UCSD-AML1 (cell line): Measurements from ENCODE around the gene NDUFAF8.

ENCODE experiments used
- DNase-seq: peaks from one replicate; lab custom pipeline; 2025; ENCODE audit not compliant: unreplicated experiment; lab: John Stamatoyannopoulos, UW

The NDUFAF8 gene

GRCh38 chr17:81251709-81252301, 12.7 kb downstream of the NDUFAF8 start:
- DNase-seq: no peak

GRCh38 chr17:81252326-81252986, 13.3 kb downstream of the NDUFAF8 start:
- DNase-seq: no peak

- DNase-seq: no peak
Observed at GRCh38 chr17:81252987-81253329, 13.8 kb downstream of the NDUFAF8 start.

DNA sequence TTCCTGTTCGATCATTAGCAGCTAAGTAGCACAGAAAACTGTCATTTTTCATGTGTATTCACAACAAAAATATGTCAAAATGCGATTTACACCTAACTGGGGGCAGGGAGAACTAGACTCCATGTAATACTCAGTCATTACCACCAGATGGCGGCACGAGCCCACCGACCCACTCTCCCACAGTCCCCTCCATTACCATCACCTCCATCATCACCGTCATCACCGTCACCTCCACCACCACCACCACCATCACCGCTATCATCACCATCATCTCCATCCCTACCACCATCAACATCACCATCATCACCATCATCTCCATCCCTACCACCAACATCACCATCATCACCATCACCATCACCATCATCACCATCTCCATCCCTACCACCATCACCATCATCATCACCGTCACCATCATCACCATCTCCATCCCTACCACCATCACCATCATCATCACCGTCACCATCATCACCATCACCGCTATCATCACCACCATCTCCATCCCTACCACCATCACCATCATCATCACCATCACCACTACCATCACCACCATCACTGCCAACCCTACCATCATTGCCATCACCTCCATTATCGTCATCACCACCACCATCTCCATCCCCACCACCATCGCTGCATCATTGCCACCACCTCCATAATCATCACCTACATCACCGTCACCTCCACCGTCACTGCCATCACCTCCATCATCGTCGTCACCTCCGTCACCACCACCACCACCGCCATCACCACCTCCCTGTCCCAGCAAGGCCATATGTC, 14.4 kb downstream of the NDUFAF8 start:
- DNase-seq: peak; percentile 25

DNA sequence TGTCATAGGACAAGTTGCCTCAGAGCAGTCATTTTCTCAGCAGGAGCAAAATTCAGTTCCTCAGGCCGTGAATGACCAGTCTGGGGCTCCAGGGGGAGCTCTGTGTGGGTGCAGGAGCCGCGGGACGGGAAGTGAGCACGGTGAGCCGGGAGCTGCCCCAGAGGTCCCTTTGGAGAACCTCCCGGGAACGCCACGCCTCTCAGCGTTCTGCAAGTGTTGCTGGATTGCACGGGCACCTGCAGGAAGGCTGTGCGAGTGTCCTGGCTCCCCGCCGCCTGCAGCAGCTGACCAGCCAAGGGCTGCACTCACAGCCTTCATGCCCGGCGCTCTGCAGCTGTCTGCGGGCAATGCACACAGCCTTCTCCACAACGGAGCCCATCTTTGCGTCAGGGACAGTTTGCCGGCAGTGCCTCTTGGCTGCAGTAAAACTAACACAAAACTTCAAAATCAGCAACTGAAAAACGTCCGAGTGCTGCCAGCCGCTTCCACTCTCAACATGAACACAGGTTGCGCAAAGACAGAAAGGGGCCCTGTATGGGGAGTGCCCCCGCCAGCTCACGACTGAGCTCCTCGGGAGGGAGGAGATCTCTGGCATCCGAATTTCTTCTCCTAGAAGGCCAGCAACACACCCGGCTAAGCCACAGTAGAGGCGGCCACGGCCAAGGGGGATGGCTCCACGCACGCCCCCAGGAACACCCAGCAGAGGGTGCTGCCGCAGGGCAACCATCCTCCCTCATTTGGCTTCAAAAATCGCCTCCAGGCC, 16.0 kb downstream of the NDUFAF8 start:
- peak; percentile 20 for DNase-seq

DNA sequence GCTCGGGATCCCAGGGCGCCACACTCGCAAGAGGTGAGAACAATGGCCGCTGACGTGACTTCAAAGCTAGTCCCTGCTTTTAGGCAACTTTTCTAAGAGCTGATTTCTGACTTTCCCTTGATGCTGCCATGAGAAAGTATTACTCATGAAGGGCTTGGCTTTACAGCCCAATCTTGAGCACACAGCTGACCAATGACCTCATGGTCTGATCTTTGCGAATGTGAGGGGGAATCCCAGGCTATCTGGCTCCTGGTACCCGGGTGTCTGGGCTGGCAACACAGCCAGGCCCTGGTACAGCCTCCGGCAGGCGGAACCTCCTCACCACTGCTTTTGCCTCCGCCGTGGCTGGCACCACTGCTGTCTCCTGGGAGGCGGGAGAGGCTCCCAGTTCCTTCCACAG, 17.5 kb downstream of the NDUFAF8 start:
- DNase-seq: no peak

- no peak for DNase-seq
Observed at GRCh38 chr17:81257533-81257932, 18.4 kb downstream of the NDUFAF8 start.

DNA sequence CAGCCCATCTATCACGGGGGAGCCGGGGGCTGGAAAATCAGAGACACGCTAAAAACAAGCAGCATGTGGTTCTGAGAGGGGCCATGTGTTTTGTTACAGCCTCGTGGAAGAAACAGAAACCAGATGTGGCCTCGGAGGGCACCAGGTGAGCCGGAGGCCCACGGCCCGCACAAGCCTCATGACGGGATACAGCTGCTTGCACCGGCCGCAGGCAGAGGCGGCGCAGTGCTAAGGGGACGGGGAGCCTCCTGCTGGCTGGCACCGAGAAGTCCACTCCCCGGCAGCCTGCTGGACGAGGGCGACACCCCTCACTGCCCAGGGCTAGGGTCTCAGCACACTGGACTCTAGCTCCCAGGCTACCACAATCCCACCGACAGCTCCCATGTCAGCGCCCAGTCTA, 19.2 kb downstream of the NDUFAF8 start:
- DNase-seq: no peak

GRCh38 chr17:81259058-81259605, 20.0 kb downstream of the NDUFAF8 start:
- DNase-seq: no peak

DNA sequence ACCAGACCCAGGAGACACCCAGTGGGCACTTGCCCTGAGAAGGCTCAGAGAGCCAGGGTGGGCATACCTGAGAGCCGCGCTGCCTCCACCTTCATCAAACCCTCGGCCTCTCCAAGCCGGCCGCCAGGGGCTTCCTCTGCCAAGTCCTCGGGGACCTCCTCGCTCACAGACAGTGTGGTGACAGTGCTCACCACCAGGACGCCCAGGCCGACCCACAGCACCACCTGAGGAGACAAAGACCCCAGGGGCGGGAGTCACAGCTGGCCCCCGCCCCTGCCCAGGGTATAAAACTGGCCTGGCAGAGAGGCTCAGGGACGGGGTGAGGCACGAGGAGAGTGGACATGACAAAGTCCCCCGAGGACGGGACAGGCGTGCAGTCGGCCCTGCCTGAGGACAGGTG, 21.1 kb downstream of the NDUFAF8 start:
- no peak for DNase-seq

DNA sequence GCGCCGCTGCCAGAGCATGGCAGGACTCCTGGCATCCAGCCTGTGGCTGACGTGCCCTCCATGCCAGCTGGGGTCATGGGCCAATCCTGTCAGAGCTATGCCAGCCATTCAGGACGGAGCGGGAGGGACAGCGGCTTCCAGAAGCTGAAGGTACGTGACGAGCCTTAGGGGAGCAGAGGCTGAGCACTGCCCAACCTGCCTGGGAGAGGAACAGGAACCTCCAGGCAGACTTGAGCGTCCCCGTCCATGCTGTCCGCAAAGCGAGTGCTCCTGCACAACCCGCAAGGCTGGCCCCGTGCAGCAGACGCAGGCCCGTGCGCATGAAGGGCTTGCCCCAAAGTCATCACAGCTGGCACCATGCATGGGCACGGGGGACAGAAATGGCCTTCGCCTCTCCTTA, 21.5 kb downstream of the NDUFAF8 start:
- no peak for DNase-seq

- DNase-seq: no peak
Observed at GRCh38 chr17:81261096-81261495, 22.0 kb downstream of the NDUFAF8 start.

GRCh38 chr17:81261582-81262336, 22.6 kb downstream of the NDUFAF8 start:
- no peak for DNase-seq

GRCh38 chr17:81263371-81264181, 24.5 kb downstream of the NDUFAF8 start:
- no peak for DNase-seq

GRCh38 chr17:81264640-81265039, 25.5 kb downstream of the NDUFAF8 start:
- DNase-seq: no peak

DNA sequence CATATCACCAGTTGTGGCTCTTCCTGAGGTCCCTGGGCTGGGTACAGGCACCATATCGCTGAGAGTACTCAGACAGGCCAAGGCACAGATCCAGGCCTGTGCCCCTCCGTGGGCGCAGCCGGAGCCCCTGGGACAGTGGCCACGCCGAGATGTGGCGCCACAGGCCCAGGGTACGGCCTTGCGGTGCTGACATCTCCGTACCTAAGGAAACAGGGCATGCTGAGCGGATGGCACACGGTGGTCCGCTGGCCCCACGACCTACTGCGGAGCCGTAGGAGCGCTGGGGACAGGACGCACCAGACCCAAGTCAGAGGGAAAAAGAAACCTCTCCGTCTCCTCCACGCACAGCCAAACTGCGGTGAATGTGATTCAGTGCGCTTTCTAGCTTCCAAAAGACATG, 26.5 kb downstream of the NDUFAF8 start:
- no peak for DNase-seq

GRCh38 chr17:81267390-81268067, 28.4 kb downstream of the NDUFAF8 start:
- no peak for DNase-seq

DNA sequence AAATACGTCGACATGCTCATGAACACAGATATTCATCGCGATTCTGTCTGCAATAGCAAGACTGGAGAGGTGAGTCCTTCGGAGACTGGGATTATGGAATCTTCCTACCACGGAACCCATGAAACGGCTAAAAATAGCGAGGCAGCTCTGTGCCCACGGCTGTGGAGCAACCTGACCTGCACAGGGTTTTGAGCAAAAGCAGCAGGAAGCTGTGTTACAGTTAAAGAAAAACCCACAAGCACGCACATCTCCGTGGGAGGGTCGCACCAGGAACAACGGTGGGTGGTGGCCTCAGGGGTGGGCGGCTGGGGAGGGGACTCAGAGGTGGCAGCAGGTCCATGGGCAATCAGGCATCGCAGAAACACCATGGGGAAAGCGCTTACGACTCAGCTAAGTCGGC, 31.2 kb downstream of the NDUFAF8 start:
- DNase-seq: peak; percentile 23

DNA sequence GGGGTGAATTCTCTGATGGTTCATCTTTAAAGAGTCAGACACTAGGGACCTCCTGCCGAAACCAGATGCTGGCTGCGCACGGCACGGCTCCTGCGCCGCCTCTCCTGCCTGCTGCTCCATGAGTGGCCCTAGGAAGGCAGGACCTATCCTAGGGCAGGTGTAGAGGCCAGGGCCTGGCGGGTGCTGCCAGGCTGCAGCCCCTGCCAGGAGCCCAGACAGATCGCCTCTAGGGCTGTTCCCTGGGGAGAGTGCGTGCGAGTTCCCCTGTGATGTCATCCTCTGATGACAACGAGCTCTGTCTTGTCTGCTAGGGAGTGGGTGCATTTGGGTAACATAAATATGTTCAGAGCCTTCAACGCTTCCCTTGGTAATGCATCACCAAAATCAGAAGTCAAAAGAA, 32.1 kb downstream of the NDUFAF8 start:
- DNase-seq: no peak
